Body of pancreas (tissue), 4 donors: ENCODE measurements around the gene LCP1. TPM values are rescaled to one million over a fixed set of nuclear protein-coding genes. Genes with fewer than 3 reads are reported as not detected.

Experiments used
- ATAC-seq: fragments of 150-250 bp; one replicate; pipeline ENCODE4 v1.9.1; 2016
- DNase-seq, 4 donors: peaks; one replicate each; pipeline ENCODE4 v3.0.0-alpha.2; 2019
- H3K27ac ChIP-seq, 4 donors: fragments of 200-600 bp; sonication (generic); 1 replicate in 3 of 4; 2 replicates in 1 of 4; pipeline versions ENCODE4 v1.5.1 to v1.6.1; 2016 to 2019; ENCODE audit warnings: mild to moderate bottlenecking in 1 of 4, mixed read lengths in 1 of 4, moderate library complexity in 1 of 4
- H3K27me3 ChIP-seq, 2 donors: fragments of 200-600 bp; sonication (generic); one replicate each; pipeline ENCODE4 v1.6.0; 2016; ENCODE audit warnings: mild to moderate bottlenecking in 1 of 2
- H3K36me3 ChIP-seq, 2 donors: fragments of 200-600 bp; sonication (generic); replicated peaks in 1 of 2; 2 replicates each; pipeline ENCODE4 v1.5.1; 2016; ENCODE audit warnings: low read depth in 2 of 2; ENCODE audit not compliant: insufficient read depth in 1 of 2
- H3K4me1 ChIP-seq: fragments of 200-600 bp; sonication (generic); one replicate; pipeline ENCODE4 v1.6.0; 2016
- H3K4me3 ChIP-seq, 2 donors: fragments of 200-600 bp; sonication (generic); 1 replicate in 1 of 2; 2 replicates in 1 of 2; pipeline ENCODE4 v1.5.1; 2016 to 2019
- H3K9me3 ChIP-seq, 3 donors: fragments of 200-600 bp; sonication (generic); 1 replicate in 2 of 3; 2 replicates in 1 of 3; pipeline ENCODE4 v1.5.1; 2016
- POLR2A ChIP-seq, 3 donors: fragments of 450-650 bp; IDR thresholded peaks; one replicate each; pipeline ENCODE4 v1.6.1; 2016; ENCODE audit warnings: antibody characterized with exemption in 3 of 3, mild to moderate bottlenecking in 2 of 3
- WGBS, 2 donors: methylation state at CpG; one replicate each; pipeline ENCODE4 v1.1.5; 2017; 5-methylcytosine and 5-hydroxymethylcytosine counted together
- intact Hi-C: fragments of 100-400 bp; cut with DNase I; formaldehyde crosslinking; loops from one replicate; pipeline ENCODE4 v1.15.1; 2023
- total RNA-seq, 2 donors: library from RNA; depleted of rRNA; stranded (reverse); fragments of >200 nt; gene quantifications; one replicate each; pipeline ENCODE4 v1.1.0, GENCODE V29; 2016
- TF ChIP-seq, protein P1 (sequence below), 7 experiments: fragments of 450-650 bp in 4 of 7; fragments of 200-600 bp in 3 of 7; sonication (generic) in 3 of 7; IDR thresholded peaks; one replicate each; pipeline ENCODE4 v1.5.1; 2016 to 2019; ENCODE audit warnings: antibody characterized with exemption in 7 of 7

LCP1 gene
- total RNA-seq, 2 donors from 2014 or later = 6.3 to 16.1 TPM

DNA sequence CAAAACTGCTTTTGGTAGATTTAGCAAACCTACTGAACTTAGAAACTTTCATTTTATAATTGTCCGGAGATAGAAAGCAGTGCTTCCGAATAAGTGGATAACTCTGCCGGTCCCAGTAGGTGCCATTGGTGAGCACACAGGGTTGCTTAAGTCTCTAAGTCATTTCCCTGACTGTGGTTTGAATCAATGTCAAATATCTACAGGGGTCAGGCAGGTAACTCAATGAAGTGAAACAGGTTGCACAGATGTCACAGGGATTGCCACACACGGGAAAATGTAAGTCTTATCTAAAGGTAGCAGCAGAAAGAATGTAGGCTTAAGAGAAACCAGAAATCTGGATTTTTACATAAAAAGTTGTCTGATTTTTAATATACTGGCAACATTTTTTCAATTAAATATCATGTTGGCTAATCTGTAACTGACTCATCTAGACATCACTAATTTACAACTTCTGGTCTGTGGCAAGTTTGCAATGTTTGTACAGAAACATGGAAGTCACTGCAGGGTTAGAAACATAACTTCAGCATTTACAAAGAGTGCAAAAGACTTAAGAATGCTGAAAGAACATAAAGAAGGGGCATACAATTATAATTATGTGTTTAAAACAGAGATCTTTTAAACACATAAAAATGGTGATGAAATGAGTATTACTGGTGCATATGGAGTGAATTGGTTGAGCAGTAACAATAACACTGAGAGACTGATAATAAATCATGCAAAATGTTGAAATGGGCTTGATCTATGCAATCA is 15.5 kb upstream of the LCP1 start:
- Histone ChIP-seq H3K4me1 (no peaks in the 10 kb centered on the region), H3K9me3 (no peaks in the 10 kb centered on the region), H3K27ac (no peak overlapping the region), H3K4me3 (no peak overlapping the region), H3K27me3 (no peaks in the 10 kb centered on the region), H3K36me3 (no peaks in the 10 kb centered on the region)
- 54 to 61% methylated on average over 4 of the region's 4 CpGs for WGBS, 2 donors
- DNase-seq = no peak
- ATAC-seq = no peak
- no peak for TF ChIP-seq POLR2A (IDR thresholded peaks at IDR 0.05)
- TF ChIP-seq, protein P1, sequence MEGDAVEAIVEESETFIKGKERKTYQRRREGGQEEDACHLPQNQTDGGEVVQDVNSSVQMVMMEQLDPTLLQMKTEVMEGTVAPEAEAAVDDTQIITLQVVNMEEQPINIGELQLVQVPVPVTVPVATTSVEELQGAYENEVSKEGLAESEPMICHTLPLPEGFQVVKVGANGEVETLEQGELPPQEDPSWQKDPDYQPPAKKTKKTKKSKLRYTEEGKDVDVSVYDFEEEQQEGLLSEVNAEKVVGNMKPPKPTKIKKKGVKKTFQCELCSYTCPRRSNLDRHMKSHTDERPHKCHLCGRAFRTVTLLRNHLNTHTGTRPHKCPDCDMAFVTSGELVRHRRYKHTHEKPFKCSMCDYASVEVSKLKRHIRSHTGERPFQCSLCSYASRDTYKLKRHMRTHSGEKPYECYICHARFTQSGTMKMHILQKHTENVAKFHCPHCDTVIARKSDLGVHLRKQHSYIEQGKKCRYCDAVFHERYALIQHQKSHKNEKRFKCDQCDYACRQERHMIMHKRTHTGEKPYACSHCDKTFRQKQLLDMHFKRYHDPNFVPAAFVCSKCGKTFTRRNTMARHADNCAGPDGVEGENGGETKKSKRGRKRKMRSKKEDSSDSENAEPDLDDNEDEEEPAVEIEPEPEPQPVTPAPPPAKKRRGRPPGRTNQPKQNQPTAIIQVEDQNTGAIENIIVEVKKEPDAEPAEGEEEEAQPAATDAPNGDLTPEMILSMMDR (IDR thresholded peaks at IDR 0.05) = no peak
- intact Hi-C loops = no loop called here

DNA sequence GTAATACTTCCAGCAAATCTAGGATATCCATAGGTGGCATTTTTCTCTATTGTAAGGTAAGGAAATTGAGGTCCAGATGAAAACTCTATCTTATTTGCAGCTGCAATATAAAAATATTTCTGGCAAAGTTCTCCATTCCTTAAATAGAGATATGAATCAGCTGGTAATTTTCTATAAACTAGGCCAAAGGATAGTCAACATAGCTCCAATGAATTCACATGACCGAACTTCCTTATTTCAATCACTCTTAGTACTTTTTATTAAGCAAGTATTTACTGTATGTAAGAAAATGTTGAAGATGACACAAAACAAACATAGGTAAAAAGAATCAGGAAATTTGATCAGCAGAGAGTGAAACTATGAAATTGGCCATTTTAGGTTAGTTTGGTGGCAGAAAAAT is 13.0 kb upstream of the LCP1 start:
- intact Hi-C loops = no loop called here
- Histone ChIP-seq H3K9me3 (no peaks in the 10 kb centered on the region), H3K27ac (no peak overlapping the region), H3K4me3 (no peak overlapping the region), H3K36me3 (no peaks in the 10 kb centered on the region), H3K27me3 (no peaks in the 10 kb centered on the region), H3K4me1 (no peaks in the 10 kb centered on the region)
- ATAC-seq (no peak), DNase-seq (no peak)
- whole genome bisulfite sequencing, 2 donors = 68 to 80% methylated on average over 1 of the region's 1 CpG
- TF ChIP-seq, protein P1 (IDR thresholded peaks at IDR 0.05) = no peak
- no peak for TF ChIP-seq POLR2A (IDR thresholded peaks at IDR 0.05)

DNA sequence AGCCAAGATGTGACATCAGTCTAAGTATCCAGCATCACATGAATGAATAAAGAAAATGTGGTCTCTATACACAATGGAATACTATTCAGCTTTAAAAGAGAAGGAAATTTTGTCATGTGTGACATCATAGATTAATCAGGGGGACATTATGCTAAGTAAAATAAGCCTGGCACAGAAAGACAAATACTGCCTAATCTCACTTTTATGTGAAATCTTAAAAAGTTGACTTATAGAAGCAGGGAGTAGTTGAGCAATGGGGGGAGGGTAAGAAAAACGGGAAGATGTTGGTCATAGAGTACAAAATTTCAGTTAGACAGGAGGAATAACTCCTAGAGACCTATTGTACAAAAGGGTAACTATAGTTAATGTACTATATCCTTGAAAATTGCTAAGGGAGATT is 10.4 kb upstream of the LCP1 start:
- H3K4me3 ChIP-seq = no peak overlapping the region
- TF ChIP-seq, protein P1 (IDR thresholded peaks at IDR 0.05) = no peak
- no peak for TF ChIP-seq POLR2A (IDR thresholded peaks at IDR 0.05)
- no peaks in the 10 kb centered on the region for H3K9me3 ChIP-seq
- H3K27ac ChIP-seq = no peak overlapping the region
- H3K4me1 ChIP-seq = no peaks in the 10 kb centered on the region
- 62 to 70% methylated on average over 1 of the region's 1 CpG for WGBS, 2 donors
- H3K27me3 ChIP-seq = no peaks in the 10 kb centered on the region
- no peaks in the 10 kb centered on the region for H3K36me3 ChIP-seq
- no peak for DNase-seq
- no peak for ATAC-seq
- intact Hi-C loops = no loop called here

DNA sequence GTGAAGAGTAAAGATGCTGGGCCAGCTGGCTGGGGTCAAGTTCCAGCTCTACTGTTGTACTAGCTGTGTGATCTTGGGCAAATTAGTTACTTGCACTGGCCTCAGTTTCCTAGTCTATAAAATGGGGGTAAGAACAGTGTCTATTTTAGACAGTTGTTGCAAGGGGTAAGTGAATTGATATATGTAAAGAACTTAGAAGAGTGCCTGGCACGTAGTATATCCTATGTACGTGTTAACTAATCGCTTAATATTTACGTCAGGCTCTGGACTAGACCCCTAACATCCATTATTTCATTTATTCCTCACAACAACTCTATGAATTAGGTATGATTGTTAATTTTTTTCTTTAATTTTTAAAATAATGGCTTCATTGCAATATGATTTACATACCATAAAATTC is 3.7 kb upstream of the LCP1 start:
- H3K27ac ChIP-seq = no peak overlapping the region
- TF ChIP-seq, protein P1 (IDR thresholded peaks at IDR 0.05) = no peak
- no peak for TF ChIP-seq POLR2A (IDR thresholded peaks at IDR 0.05)
- DNase-seq (no peak), ATAC-seq (no peak)
- no peaks in the 10 kb centered on the region for H3K9me3 ChIP-seq
- no peaks in the 10 kb centered on the region for H3K4me1 ChIP-seq
- H3K36me3 ChIP-seq = no peaks in the 10 kb centered on the region
- WGBS, 2 donors = 91 to 94% methylated on average over 4 of the region's 4 CpGs
- H3K4me3 ChIP-seq = no peak overlapping the region
- intact Hi-C loops = no loop called here
- H3K27me3 ChIP-seq = no peaks in the 10 kb centered on the region

DNA sequence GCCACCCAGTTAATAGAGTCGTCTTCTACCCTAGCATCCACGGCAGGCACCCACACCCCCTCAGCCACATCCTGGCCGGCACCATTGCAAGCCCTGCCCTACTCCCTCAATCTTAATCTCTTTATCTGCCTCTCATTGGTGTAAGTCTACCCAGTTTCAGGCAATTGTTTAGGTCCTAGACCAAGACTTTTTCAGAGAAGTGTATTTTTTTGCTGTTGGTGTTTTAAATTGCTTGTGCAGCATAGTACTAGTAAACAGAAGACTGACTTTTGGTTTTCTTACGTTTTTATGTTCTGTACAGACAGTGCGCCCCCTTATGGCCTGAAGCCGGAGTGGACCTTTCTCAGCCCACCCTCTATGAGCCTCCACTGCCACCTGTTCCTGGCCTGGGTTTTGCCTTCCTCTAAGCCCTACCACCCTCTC is 2.3 kb upstream of the LCP1 start:
- intact Hi-C loops = no loop called here
- DNase-seq (peak in 3 of 4 donors; percentile 19 to 39 (median 27)), ATAC-seq (peak; percentile 18)
- H3K36me3 ChIP-seq = no peaks in the 10 kb centered on the region
- no peak overlapping the region for H3K27ac ChIP-seq
- H3K27me3 ChIP-seq = no peaks in the 10 kb centered on the region
- TF ChIP-seq, protein P1 (IDR thresholded peaks at IDR 0.05) = peak in 4 of 7 experiments; percentile 5 to 28 (median 14)
- TF ChIP-seq POLR2A (IDR thresholded peaks at IDR 0.05) = no peak
- 26 to 34% methylated on average over 6 of the region's 6 CpGs for WGBS, 2 donors
- H3K4me3 ChIP-seq = no peak overlapping the region
- H3K4me1 ChIP-seq = no peaks in the 10 kb centered on the region
- H3K9me3 ChIP-seq = no peaks in the 10 kb centered on the region
